Effector memory CD4-positive, alpha-beta T cell (primary cell): ENCODE measurements around the gene FAM83G.

Source experiments
- DNase-seq, 3 donors: peaks; one replicate each; pipeline ENCODE4 v3.0.0-alpha.2; 2020
- H3K27ac ChIP-seq: 2 replicates; pipeline ENCODE4 v1.7.0; 2013; ENCODE audit warnings: mild to moderate bottlenecking, low read length, moderate library complexity; ENCODE audit not compliant: insufficient read depth, poor library complexity, severe bottlenecking
- H3K27me3 ChIP-seq: replicated peaks from 2 replicates; pipeline ENCODE4 v1.7.0; 2013; ENCODE audit warnings: mild to moderate bottlenecking, low read length; ENCODE audit not compliant: insufficient read depth, control insufficient read depth, poor library complexity, severe bottlenecking
- H3K36me3 ChIP-seq: 2 replicates; pipeline ENCODE4 v1.7.0; 2013; ENCODE audit warnings: mild to moderate bottlenecking, low read length, moderate library complexity; ENCODE audit not compliant: control insufficient read depth, insufficient read depth
- H3K4me1 ChIP-seq: 2 replicates; pipeline ENCODE4 v1.7.0; 2013; ENCODE audit warnings: low read length, mild to moderate bottlenecking; ENCODE audit not compliant: control insufficient read depth, insufficient read depth, poor library complexity, severe bottlenecking
- H3K4me3 ChIP-seq: 2 replicates; pipeline ENCODE4 v1.7.0; 2013; ENCODE audit warnings: low read length, low read depth, mild to moderate bottlenecking; ENCODE audit not compliant: insufficient read depth, poor library complexity, severe bottlenecking
- H3K9me3 ChIP-seq: 2 replicates; pipeline ENCODE4 v1.7.0; 2013; ENCODE audit warnings: mild to moderate bottlenecking, low read length, moderate library complexity; ENCODE audit not compliant: control insufficient read depth

Gene FAM83G

DNA sequence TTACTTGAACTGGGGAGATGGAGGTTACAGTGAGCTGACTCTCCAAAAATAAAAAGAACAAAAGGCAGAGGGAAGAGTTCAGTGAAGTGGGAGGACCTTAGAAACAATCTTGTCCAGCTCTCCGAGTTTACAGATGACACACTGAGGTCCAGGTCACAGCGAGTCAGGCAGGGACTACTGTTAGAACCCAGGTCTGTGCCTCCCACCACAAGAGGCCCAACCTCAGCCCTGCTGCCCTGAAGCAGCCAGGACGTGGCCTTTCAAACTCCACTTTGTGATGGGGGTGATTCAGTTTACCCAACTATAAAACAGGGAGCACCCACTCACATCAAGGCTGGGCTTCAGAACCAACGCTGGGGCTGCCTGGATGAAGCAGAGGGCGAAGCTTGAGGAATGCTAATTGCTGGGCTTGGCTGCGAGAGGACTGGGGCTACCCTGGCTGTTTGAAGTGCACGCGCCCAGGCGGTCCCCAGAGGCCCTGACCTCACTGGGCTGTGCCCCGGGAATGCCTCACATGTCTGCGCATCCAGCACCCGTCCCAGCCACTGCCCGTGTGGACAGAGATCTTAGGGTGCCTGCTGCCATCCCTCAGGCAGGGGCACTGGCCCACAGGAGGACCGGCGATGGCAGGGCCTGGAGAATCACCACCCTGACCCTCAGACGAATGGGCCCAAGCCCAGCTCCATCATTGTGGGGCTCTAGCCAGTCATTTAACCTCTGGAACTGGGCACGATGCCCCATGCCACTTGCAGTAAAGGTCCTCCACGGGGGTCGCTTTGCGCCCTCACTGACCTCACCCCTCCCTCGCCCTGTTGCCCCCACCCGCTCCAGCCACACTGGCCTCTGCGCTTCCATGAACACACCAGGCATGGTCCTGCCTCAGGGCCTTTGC is 41.2 kb downstream of the FAM83G start:
- H3K27me3 ChIP-seq = no peaks in the 10 kb centered on the region
- H3K4me1 ChIP-seq = peaks cover 10% of the 10 kb centered on the region
- no peak overlapping the region for H3K27ac ChIP-seq
- no peaks in the 10 kb centered on the region for H3K36me3 ChIP-seq
- H3K4me3 ChIP-seq = no peak overlapping the region
- DNase-seq = no peak
- no peaks in the 10 kb centered on the region for H3K9me3 ChIP-seq

DNA sequence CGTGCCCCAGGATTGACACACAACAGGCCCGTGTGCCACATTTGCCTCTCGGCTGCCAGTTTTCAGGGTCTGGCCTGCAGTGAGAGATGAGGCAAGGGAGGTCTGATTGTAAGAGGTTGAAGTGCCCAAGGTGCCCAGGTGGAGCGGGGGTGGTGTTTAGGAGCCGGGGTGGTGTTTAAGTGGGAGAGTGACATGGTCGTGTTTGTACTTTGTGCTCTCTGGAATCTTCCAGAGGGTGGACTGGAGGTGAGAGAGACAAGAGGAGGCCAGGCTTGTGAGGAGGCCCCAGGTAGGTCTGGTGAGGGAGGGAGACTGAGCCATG is 42.1 kb downstream of the FAM83G start:
- no peak for DNase-seq
- H3K27me3 ChIP-seq = no peaks in the 10 kb centered on the region
- H3K4me1 ChIP-seq = peaks cover 10% of the 10 kb centered on the region
- no peak overlapping the region for H3K27ac ChIP-seq
- no peaks in the 10 kb centered on the region for H3K9me3 ChIP-seq
- H3K4me3 ChIP-seq = no peak overlapping the region
- H3K36me3 ChIP-seq = no peaks in the 10 kb centered on the region

DNA sequence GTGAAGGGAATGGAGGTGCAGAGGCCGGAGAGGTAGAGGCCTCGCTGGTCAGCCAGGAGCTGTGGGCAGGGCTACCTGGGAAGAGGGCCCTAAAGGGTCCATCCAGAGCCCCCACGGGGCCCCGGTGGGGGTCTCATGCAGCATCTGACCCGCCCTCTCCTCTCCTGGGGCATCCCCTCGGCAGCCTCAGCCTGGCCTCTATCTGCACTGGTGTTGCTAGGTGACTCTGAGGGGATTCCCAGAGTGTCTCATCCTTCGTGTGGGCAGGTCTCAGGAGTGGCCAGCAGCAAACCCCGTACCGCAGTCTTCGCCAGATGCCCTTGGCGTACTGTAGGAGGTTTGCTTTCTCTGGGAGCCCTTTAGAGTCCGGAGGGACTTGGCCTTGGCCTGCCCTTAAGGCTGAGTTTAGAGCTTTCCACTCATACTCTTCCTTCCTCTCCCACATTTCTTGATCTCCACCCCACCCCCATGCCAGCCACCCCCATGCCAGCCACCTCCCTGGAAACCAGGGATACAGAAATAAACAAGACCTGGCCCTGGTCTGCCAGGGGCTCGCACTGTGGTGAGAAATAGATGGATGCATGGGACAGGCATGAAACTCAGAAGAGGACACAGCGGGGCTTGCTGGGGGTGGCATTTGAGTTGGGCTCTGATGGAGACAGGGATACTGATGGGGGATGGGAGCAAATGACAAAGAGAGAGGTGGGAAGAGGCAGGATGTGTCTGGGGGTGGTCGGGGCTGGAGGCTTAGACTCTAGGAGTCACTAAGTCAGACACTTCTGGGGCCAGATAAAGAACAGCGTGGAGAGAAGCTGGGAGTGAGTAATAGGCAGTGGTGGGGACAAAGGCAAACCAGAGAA is 42.7 kb downstream of the FAM83G start:
- no peak for DNase-seq
- Histone ChIP-seq H3K4me3 (no peak overlapping the region), H3K36me3 (no peaks in the 10 kb centered on the region), H3K27ac (no peak overlapping the region), H3K27me3 (no peaks in the 10 kb centered on the region), H3K9me3 (no peaks in the 10 kb centered on the region), H3K4me1 (peaks cover 10% of the 10 kb centered on the region)

DNA sequence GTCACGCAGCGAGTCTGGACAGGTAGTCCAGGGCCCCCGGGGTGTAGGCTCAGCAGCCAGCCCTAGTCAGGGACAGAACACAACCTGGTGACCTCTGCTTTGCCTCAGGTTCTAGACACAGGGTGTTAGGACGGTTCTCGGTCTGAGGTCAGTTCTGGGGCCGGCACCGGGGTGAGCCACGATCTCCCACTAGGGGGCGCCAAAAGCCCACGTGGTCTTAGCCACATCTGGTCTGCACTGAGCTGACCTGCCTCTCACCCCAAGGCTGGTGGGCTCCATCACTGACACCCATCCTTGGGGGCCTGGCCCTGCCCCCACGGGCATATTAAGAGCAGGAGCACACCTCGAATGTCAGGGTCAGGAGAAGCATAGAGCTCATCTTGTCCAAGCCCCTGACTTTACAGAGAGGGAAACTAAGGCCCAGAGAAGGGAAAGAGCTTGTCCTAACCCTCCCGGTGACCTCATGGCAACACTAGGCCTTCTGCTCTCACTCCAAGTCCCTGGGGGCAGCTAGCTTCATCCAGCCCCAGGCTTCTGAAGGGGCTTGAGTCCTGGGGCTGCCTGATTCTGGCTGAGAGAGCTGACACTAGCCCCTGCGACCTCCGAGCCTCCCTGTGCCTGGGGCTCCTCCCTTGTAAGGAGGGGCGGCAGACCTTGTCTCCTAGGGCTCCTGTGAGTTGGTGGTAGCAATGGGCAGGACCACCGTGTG is 43.6 kb downstream of the FAM83G start:
- Histone ChIP-seq H3K9me3 (no peaks in the 10 kb centered on the region), H3K27ac (no peak overlapping the region), H3K4me1 (peaks cover 10% of the 10 kb centered on the region), H3K27me3 (no peaks in the 10 kb centered on the region), H3K36me3 (no peaks in the 10 kb centered on the region), H3K4me3 (no peak overlapping the region)
- peak; percentile 39 to 63 (median 57) for DNase-seq

DNA sequence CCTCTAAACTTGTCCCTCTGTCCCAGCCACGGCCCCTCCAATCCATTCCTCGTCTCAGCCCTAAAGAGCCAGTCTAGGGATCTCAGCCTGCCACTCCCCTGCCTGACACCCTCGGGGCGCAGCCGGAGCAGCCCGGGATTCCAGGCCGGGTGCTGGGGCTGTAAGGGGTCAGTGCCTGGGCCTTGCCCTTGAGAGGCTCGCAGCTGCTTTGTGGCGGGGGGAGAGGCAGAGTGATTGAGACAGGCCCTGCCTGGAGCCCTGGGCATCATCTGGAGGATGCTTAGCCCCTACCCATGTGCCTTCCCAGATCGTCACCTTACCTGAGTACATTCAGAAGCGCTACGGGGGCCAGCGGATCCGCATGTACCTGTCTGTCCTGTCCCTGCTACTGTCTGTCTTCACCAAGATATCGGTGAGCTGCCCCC is 44.3 kb downstream of the FAM83G start:
- no peak for DNase-seq
- Histone ChIP-seq H3K36me3 (no peaks in the 10 kb centered on the region), H3K27me3 (no peaks in the 10 kb centered on the region), H3K4me1 (peaks cover 15% of the 10 kb centered on the region), H3K4me3 (no peak overlapping the region), H3K27ac (no peak overlapping the region), H3K9me3 (no peaks in the 10 kb centered on the region)

DNA sequence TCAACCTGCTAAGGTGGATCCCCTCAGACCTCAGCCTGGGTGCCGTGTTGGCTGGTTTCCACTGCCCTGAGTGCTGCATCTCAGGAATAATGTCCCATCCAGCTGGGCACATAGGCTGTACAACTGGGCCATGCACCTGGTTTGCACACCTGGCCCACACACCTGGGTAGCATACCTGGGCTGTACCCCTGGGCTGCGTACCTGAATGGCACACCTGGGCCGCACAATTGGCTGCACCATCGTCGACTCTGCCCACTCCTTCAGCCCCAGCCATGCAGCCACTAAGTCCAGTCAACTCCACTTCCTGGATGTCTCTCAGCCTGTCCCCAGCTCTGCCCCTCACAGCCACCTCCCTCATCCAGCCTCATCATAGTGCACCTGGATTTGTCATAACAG is 44.7 kb downstream of the FAM83G start:
- no peak overlapping the region for H3K27ac ChIP-seq
- no peaks in the 10 kb centered on the region for H3K27me3 ChIP-seq
- H3K4me1 ChIP-seq = peaks cover 18% of the 10 kb centered on the region
- no peaks in the 10 kb centered on the region for H3K9me3 ChIP-seq
- H3K4me3 ChIP-seq = no peak overlapping the region
- H3K36me3 ChIP-seq = no peaks in the 10 kb centered on the region
- no peak for DNase-seq

DNA sequence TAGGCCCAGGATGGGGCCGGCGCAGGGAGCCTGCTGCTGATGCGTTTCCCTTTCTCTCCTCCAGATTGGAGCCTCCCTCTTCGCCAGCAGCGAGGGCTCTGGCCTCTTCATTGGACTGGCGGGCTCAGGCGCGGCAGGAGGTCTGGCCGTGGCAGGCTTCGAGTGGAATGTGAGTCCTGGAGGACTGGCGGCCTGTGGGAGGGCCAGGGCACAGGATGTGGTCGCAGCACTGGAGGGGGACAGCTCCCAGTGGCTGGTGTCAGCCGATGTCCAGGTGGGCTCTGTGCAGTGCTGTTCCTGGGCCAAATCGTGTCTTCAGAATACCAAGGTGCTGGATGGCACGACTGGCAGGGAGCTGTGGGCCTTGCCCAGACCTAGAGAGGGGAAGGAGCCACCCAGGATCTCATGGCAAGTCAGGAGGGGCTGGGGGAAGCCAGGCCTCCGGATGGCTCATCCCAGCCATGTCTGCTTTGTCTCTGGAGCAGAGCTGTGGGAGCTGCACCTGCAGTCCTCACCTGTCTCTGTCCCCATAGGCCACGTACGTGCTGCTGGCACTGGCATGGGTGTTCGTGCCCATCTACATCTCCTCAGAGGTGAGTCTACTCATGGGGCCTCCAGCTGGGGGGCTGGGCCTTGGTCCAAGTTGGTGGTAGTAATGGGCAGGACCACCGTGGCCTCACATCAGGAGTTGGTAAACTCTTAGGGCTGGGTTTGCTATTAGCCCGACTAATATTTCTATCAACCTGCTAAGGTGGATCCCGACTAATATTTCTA is 45.3 kb downstream of the FAM83G start:
- peaks cover 23% of the 10 kb centered on the region for H3K4me1 ChIP-seq
- no peaks in the 10 kb centered on the region for H3K27me3 ChIP-seq
- H3K27ac ChIP-seq = no peak overlapping the region
- no peak for DNase-seq
- H3K9me3 ChIP-seq = no peaks in the 10 kb centered on the region
- H3K36me3 ChIP-seq = no peaks in the 10 kb centered on the region
- no peak overlapping the region for H3K4me3 ChIP-seq

DNA sequence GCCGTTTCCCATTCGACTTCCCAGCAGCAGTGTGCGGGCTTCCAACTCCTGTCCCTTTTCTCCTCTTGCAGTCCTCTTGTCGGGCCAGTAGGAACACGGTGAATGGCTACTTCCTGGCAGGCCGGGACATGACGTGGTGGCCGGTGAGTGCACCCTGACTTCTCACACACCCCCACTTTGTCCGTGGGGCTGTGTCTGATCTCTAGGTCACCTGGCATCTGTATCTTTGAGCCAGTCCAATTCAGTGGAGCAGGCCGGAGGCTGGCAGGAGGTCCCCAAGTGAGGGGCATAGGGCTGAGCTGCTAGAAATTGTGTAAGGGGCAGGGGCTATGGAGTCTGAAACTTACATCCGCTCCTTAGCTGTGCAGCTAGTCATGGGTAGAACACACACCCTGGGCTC is 46.0 kb downstream of the FAM83G start:
- H3K27ac ChIP-seq = no peak overlapping the region
- H3K36me3 ChIP-seq = no peaks in the 10 kb centered on the region
- DNase-seq = no peak
- no peaks in the 10 kb centered on the region for H3K9me3 ChIP-seq
- H3K27me3 ChIP-seq = no peaks in the 10 kb centered on the region
- no peak overlapping the region for H3K4me3 ChIP-seq
- H3K4me1 ChIP-seq = peaks cover 24% of the 10 kb centered on the region

DNA sequence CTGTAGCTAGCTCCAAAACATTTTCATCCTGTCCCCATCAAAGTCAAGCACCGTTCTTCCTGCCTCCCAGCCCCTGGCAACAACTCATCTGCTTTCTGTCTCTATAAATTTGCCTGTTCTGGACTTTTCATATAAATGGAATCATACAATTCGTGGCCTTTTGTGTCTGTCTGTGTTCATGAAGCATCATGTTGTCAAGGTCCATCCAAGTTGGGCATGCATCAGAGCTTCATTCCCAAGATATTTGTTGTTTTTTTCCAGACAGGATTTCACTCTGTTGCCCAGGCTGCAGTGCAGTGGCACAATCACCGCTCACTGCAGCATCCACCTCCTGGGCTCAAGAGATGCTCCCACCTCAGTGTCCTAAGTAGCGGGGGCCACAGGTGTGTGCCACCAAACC is 46.7 kb downstream of the FAM83G start:
- Histone ChIP-seq H3K27ac (no peak overlapping the region), H3K36me3 (no peaks in the 10 kb centered on the region), H3K9me3 (no peaks in the 10 kb centered on the region), H3K27me3 (no peaks in the 10 kb centered on the region), H3K4me1 (peaks cover 24% of the 10 kb centered on the region), H3K4me3 (no peak overlapping the region)
- no peak for DNase-seq
